GM19023 (cell line): Measurements from ENCODE around the gene PARP12.

Source experiments
- ATAC-seq: cut with Tn5 transposase; IDR thresholded peaks from one replicate; pipeline ENCODE4 v1.9.1; 2021; ENCODE audit warnings: mild to moderate bottlenecking, moderate library complexity; ENCODE audit not compliant: unreplicated experiment

PARP12 gene

GRCh38 chr7:140039066-140039465, 23.7 kb downstream of the PARP12 start:
- no peak for ATAC-seq

- ATAC-seq = peak; percentile 54
These were observed 26.4 kb downstream of the PARP12 start for GRCh38 chr7:140036224-140036962.

GRCh38 chr7:140035400-140036223, 27.1 kb downstream of the PARP12 start:
- ATAC-seq = no peak

- no peak for ATAC-seq
These were observed 28.3 kb downstream of the PARP12 start for GRCh38 chr7:140034421-140034820.

GRCh38 chr7:140033779-140034363, 28.9 kb downstream of the PARP12 start:
- no peak for ATAC-seq

- ATAC-seq = no peak
These were observed 29.7 kb downstream of the PARP12 start for GRCh38 chr7:140033036-140033435.

GRCh38 chr7:140031364-140031763, 31.4 kb downstream of the PARP12 start:
- no peak for ATAC-seq

GRCh38 chr7:140029072-140029471, 33.7 kb downstream of the PARP12 start:
- no peak for ATAC-seq

GRCh38 chr7:140028311-140028710, 34.4 kb downstream of the PARP12 start:
- no peak for ATAC-seq

- no peak for ATAC-seq
These were observed 34.9 kb downstream of the PARP12 start for GRCh38 chr7:140027858-140028257.

- ATAC-seq = no peak
These were observed 35.8 kb downstream of the PARP12 start for GRCh38 chr7:140026935-140027334.

GRCh38 chr7:140025814-140026433, 36.8 kb downstream of the PARP12 start:
- no peak for ATAC-seq

- no peak for ATAC-seq
These were observed 37.5 kb downstream of the PARP12 start for GRCh38 chr7:140025241-140025640.

GRCh38 chr7:140024585-140024984, 38.2 kb downstream of the PARP12 start:
- no peak for ATAC-seq

- ATAC-seq = no peak
These were observed 39.0 kb downstream of the PARP12 start for GRCh38 chr7:140023728-140024127.

- no peak for ATAC-seq
These were observed 40.1 kb downstream of the PARP12 start for GRCh38 chr7:140022582-140023211.

- ATAC-seq = no peak
These were observed 41.1 kb downstream of the PARP12 start for GRCh38 chr7:140021603-140022002.

- ATAC-seq = no peak
These were observed 43.1 kb downstream of the PARP12 start for GRCh38 chr7:140019606-140020005.

GRCh38 chr7:140019172-140019571, 43.6 kb downstream of the PARP12 start:
- no peak for ATAC-seq

GRCh38 chr7:140018125-140019043, 44.4 kb downstream of the PARP12 start:
- no peak for ATAC-seq
